SU-DHL-6 (cell line): ENCODE measurements around the gene CBFB.

Source experiments
- H2AFZ ChIP-seq: fragments of 200-600 bp; sonication (generic); 2 replicates; pipeline ENCODE4 v1.6.1; 2014; ENCODE audit warnings: low read depth, mild to moderate bottlenecking, moderate library complexity, mixed read lengths, antibody characterized with exemption, low read length; ENCODE audit not compliant: severe bottlenecking
- H3F3A ChIP-seq: fragments of 200-600 bp; shearing (Covaris generic); 2 replicates; pipeline ENCODE4 v1.6.0; 2016; ENCODE audit warnings: antibody characterized with exemption, mild to moderate bottlenecking; ENCODE audit not compliant: insufficient read depth
- H3K27ac ChIP-seq: fragments of 200-600 bp; sonication (generic); 2 replicates; pipeline ENCODE4 v1.5.1; 2016; ENCODE audit warnings: low read depth, mild to moderate bottlenecking, low read length, moderate library complexity, mixed read lengths
- H3K27me3 ChIP-seq: fragments of 200-600 bp; sonication (generic), shearing (Covaris generic); 2 replicates; pipeline ENCODE4 v1.6.0; 2014; ENCODE audit warnings: mild to moderate bottlenecking, low read length
- H3K36me3 ChIP-seq: fragments of 200-600 bp; sonication (generic); 2 replicates; pipeline ENCODE4 v1.6.1; 2014; ENCODE audit warnings: mild to moderate bottlenecking, low read length, mixed read lengths
- H3K4me2 ChIP-seq: fragments of 300-600, 200-600 bp; shearing (Covaris generic), sonication (generic); 2 replicates; pipeline ENCODE4 v1.6.0; 2014; ENCODE audit warnings: low read length, low read depth, mild to moderate bottlenecking; ENCODE audit not compliant: poor library complexity, severe bottlenecking
- H3K4me3 ChIP-seq: fragments of 200-600 bp; sonication (generic); 2 replicates; pipeline ENCODE4 v1.5.1; 2014; ENCODE audit warnings: antibody characterized with exemption, low read length, mild to moderate bottlenecking, mixed read lengths; ENCODE audit not compliant: insufficient read depth, poor library complexity, severe bottlenecking
- H3K79me2 ChIP-seq: fragments of 200-600 bp; sonication (generic); 2 replicates; pipeline ENCODE4 v1.6.1; 2014; ENCODE audit warnings: mild to moderate bottlenecking, low read length, moderate library complexity; ENCODE audit not compliant: insufficient read depth
- H3K9ac ChIP-seq: fragments of 200-600 bp; sonication (generic); 2 replicates; pipeline ENCODE4 v1.7.0; 2014; ENCODE audit warnings: mild to moderate bottlenecking, low read length
- H3K9me2 ChIP-seq: fragments of 200-600 bp; sonication (generic); replicated peaks from 2 replicates; pipeline ENCODE4 v1.6.1; 2014; ENCODE audit warnings: low read length; ENCODE audit not compliant: insufficient read depth
- H3K9me3 ChIP-seq: fragments of 200-600 bp; sonication (generic); 2 replicates; pipeline ENCODE4 v1.6.1; 2014; ENCODE audit warnings: low read length, mixed read lengths; ENCODE audit not compliant: insufficient read depth
- H4K20me1 ChIP-seq: fragments of 200-600 bp; sonication (generic); 2 replicates; pipeline ENCODE4 v1.6.1; 2014; ENCODE audit warnings: low read depth, mild to moderate bottlenecking, antibody characterized with exemption, low read length, moderate library complexity, mixed read lengths
- EZH2phosphoT487 ChIP-seq: fragments of 200-600 bp; sonication (generic), shearing (Covaris generic); conservative IDR thresholded peaks from 2 replicates; pipeline ENCODE4 v1.6.1; 2018; ENCODE audit warnings: mild to moderate bottlenecking, antibody characterized with exemption, low read length, moderate library complexity, mixed read lengths
- TF ChIP-seq, protein P1 (sequence below): fragments of 200-600 bp; sonication (generic); IDR thresholded peaks from one replicate; pipeline ENCODE4 v1.5.1; 2017; ENCODE audit warnings: antibody characterized with exemption, mild to moderate bottlenecking, low read length, moderate library complexity; ENCODE audit not compliant: insufficient read depth, poor library complexity, severe bottlenecking

Gene CBFB

DNA sequence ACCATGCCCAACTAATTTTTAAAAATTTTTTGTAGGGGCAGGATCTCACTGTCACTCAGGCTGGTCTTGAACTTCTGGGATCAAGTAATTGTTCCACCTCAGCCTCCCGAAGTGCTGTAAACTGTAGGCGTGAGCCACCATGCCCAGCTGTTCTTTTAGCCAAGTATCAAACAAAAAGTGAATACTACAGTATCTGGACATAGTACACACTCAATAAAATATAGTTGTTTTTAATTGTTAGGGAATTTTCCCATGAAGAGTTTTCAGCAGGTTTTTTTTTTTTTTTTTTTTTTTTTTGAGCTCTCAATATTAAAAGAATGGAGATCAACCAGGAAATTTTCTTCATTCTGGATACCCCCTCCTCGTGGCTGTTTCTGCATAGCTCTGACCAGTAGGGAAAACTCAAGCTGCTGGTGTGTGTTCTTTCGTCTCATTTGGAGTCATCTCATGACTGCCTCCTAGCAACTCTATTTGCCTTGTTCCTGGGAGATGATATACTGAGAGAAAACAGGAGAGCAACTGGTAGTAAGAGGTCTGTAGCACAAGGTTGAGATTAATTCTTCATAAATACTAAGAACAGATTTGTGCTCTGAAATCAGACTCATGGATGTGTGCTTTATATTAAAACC is 64.3 kb downstream of the CBFB start:
- peaks cover 8% of the 10 kb centered on the region; the same call in 1 of the 2 replicates for H3K36me3 ChIP-seq
- no peaks in the 10 kb centered on the region; the same call in 1 of the 2 replicates for H4K20me1 ChIP-seq
- no peaks in the 10 kb centered on the region for H3K9me3 ChIP-seq
- H3K27ac ChIP-seq: no peak overlapping the region
- H3K79me2 ChIP-seq: peaks cover 24% of the 10 kb centered on the region
- H3K4me2 ChIP-seq: no peak overlapping the region
- H3F3A ChIP-seq: peaks cover 7% of the 10 kb centered on the region; the same call in 1 of the 2 replicates
- no peaks in the 10 kb centered on the region for H3K9me2 ChIP-seq
- no peak for TF ChIP-seq EZH2phosphoT487
- TF ChIP-seq, protein P1, sequence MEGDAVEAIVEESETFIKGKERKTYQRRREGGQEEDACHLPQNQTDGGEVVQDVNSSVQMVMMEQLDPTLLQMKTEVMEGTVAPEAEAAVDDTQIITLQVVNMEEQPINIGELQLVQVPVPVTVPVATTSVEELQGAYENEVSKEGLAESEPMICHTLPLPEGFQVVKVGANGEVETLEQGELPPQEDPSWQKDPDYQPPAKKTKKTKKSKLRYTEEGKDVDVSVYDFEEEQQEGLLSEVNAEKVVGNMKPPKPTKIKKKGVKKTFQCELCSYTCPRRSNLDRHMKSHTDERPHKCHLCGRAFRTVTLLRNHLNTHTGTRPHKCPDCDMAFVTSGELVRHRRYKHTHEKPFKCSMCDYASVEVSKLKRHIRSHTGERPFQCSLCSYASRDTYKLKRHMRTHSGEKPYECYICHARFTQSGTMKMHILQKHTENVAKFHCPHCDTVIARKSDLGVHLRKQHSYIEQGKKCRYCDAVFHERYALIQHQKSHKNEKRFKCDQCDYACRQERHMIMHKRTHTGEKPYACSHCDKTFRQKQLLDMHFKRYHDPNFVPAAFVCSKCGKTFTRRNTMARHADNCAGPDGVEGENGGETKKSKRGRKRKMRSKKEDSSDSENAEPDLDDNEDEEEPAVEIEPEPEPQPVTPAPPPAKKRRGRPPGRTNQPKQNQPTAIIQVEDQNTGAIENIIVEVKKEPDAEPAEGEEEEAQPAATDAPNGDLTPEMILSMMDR: no peak
- no peak overlapping the region for H3K4me3 ChIP-seq
- H3K9ac ChIP-seq: no peak overlapping the region
- H3K27me3 ChIP-seq: no peaks in the 10 kb centered on the region
- no peak overlapping the region for H2AFZ ChIP-seq

DNA sequence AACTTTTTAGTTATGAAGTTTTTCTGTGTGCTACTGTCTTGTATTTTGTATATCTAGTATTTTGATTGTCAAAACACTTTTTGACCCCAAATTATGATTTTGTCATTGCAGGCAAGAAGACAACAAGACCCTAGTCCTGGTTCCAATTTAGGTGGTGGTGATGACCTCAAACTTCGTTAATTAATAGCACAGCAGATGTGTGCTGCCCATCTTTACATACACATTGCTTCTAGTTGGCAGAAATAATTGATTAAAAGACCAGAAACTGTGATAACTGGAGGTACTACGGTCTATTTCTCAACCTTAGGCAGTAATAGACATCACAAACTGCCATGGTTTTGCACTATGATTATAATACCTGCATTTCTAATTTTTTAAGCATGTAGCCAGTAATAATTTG is 69.7 kb downstream of the CBFB start:
- H3K27ac ChIP-seq: no peak overlapping the region
- no peak overlapping the region for H3K4me3 ChIP-seq
- H3K9me3 ChIP-seq: no peaks in the 10 kb centered on the region
- no peak overlapping the region for H3K9ac ChIP-seq
- peaks cover 6% of the 10 kb centered on the region; the same call in 1 of the 2 replicates for H3K36me3 ChIP-seq
- H3F3A ChIP-seq: 0 out of 2 replicates have a peak, but pooled peaks cover 8% of the 10 kb centered on the region
- no peaks in the 10 kb centered on the region for H3K27me3 ChIP-seq
- H2AFZ ChIP-seq: no peak overlapping the region
- peaks cover 11% of the 10 kb centered on the region; the same call in 1 of the 2 replicates for H3K79me2 ChIP-seq
- H4K20me1 ChIP-seq: no peaks in the 10 kb centered on the region; the same call in 1 of the 2 replicates
- TF ChIP-seq, protein P1: no peak
- no peak for TF ChIP-seq EZH2phosphoT487
- no peak overlapping the region for H3K4me2 ChIP-seq
- H3K9me2 ChIP-seq: no peaks in the 10 kb centered on the region

DNA sequence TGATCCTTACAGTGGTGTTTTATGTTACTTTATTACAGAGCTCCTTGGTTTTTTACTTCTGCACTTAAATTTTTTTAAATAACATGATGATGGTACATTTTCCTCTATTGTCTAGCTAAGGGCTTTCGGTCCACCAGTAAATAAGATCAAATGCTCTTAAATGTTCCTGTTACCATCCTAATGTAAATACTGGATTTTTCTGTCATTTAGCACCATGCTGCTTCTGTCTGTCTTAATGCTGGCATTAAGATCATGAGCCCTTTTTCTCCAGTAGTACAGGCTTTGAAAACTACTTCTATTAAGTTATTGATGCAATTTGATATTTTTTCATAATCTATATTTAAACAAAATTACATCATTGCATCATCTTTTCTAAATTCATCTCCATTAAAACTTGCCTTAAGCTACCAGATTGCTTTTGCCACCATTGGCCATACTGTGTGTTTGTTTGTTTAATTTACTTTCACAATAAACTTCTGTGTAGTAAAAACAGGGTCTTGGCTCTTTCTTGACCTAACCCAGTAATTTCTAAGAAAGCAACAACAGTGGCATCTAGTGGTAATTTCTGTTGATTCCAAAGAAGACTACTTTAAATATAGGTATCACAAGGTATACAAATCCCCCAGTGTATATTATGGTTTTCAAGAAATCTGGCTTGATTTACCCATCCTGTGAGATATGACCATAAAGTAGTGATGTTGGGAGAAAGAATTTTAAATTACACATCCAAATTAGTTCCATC is 71.8 kb downstream of the CBFB start:
- no peaks in the 10 kb centered on the region for H4K20me1 ChIP-seq
- no peak overlapping the region for H2AFZ ChIP-seq
- 0 out of 2 replicates have a peak, but pooled peaks cover 8% of the 10 kb centered on the region for H3F3A ChIP-seq
- H3K4me2 ChIP-seq: no peak overlapping the region
- H3K4me3 ChIP-seq: no peak overlapping the region
- no peaks in the 10 kb centered on the region for H3K27me3 ChIP-seq
- H3K36me3 ChIP-seq: peaks cover 6% of the 10 kb centered on the region; the same call in 1 of the 2 replicates
- no peak overlapping the region for H3K9ac ChIP-seq
- no peaks in the 10 kb centered on the region for H3K9me2 ChIP-seq
- no peaks in the 10 kb centered on the region for H3K9me3 ChIP-seq
- H3K27ac ChIP-seq: no peak overlapping the region
- no peaks in the 10 kb centered on the region for H3K79me2 ChIP-seq
- TF ChIP-seq EZH2phosphoT487: no peak
- TF ChIP-seq, protein P1: no peak
